Stimulated activated CD4-positive, alpha-beta T cell treated with anti-CD3 and anti-CD28 coated beads, Interleukin-15, amount 100 ng/mL, for 48 hours (primary cell): ENCODE measurements around the gene RPS27L.
"Not testable (repeated sequence)": the region's sequence is repeated elsewhere in the genome, so short reads cannot be mapped to it uniquely, and the experiment has no call there.

ENCODE experiments used
- DNase-seq, 2 donors: peaks; one replicate each; pipeline ENCODE4 v3.0.0-alpha.2; 2020; ENCODE audit warnings: low read depth in 2 of 2

The RPS27L gene

GRCh38 chr15:63099581-63099980, 57.7 kb downstream of the RPS27L start:
- DNase-seq: not testable (repeated sequence)

DNA sequence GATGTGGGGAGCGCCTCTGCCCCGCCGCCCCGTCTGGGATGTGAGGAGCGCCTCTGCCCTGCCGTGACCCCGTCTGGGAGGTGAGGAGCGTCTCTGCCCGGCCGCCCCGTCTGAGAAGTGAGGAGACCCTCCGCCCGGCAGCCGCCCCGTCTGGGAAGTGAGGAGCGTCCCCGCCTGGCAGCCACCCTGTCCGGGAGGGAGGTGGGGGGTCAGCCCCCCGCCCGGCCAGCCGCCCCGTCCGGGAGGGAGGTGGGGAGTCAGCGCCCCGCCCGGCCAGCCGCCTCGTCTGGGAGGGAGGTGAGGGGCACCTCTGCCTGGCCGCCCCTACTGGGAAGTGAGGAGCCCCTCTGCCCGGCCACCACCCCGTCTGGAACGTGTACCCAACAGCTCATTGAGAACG, 58.4 kb downstream of the RPS27L start:
- DNase-seq: not testable (repeated sequence)
